ENCODE data around the gene ARL15. TPM values are rescaled to one million over a fixed set of nuclear protein-coding genes. Genes with fewer than 3 reads are reported as not detected.

Gene ARL15
- polyA plus RNA-seq, 1 of the 3 experiments (the other 2 are of a cell fraction): 6.4 TPM

- no peak for TF ChIP-seq FOXJ3 (CRISPR knock-in tag; IDR thresholded peaks at IDR 0.05)
- TF ChIP-seq CHD2 (IDR thresholded peaks at IDR 0.05; ENCODE audit: low read length, partially characterized antibody): no peak
- no peak for TF ChIP-seq MEF2A (IDR thresholded peaks at IDR 0.05; ENCODE audit: borderline replicate concordance, low read depth)
- no peak for TF ChIP-seq JUND (IDR thresholded peaks at IDR 0.05)
- no peak for TF ChIP-seq ZBTB33 (IDR thresholded peaks at IDR 0.05; ENCODE audit: borderline replicate concordance, low read depth)
- TF ChIP-seq GATA2 (CRISPR knock-in tag; IDR thresholded peaks at IDR 0.05): peak; percentile 47; the same call in 1 of the 2 replicates
- peak in 1 of 2 experiments; percentile 71; a peak in 1 of 4 replicates for TF ChIP-seq EP300 (IDR thresholded peaks at IDR 0.05; ENCODE audit: borderline replicate concordance in 1 of 2, low read depth in 1 of 2, low read length in 1 of 2)
- TF ChIP-seq FOXM1 (IDR thresholded peaks at IDR 0.05; ENCODE audit: low read depth): no peak
- no peak for TF ChIP-seq TEAD4 (IDR thresholded peaks at IDR 0.05; ENCODE audit: borderline replicate concordance, insufficient read depth)
- no peak for TF ChIP-seq YY1 (IDR thresholded peaks at IDR 0.05; ENCODE audit: low read depth)
Observed at GRCh38 chr5:54148067-54148845, 162.1 kb downstream of the ARL15 start (continued).

GRCh38 chr5:54146916-54147315 lies 163.5 kb downstream of the ARL15 start:
- Histone ChIP-seq H3K27ac (ENCODE audit: low read depth in 2 of 2, low read length in 1 of 2) (no peak overlapping the region), H3K4me2 (no peak overlapping the region), H2AFZ (ENCODE audit: low read depth) (no peak overlapping the region), H3K79me2 (ENCODE audit: insufficient read depth) (no peaks in the 10 kb centered on the region), H4K20me1 (ENCODE audit: insufficient read depth) (no peaks in the 10 kb centered on the region), H3K9me3 (no peaks in the 10 kb centered on the region), H3K4me3 (ENCODE audit: low read depth in 2 of 2, low read length in 1 of 2) (no peak overlapping the region), H3K36me3 (replicated peaks in 1 of 2; ENCODE audit: control insufficient read depth in 1 of 2, insufficient read depth in 2 of 2, low read length in 1 of 2) (no peaks in the 10 kb centered on the region), H3K27me3 (ENCODE audit: insufficient read depth) (no peaks in the 10 kb centered on the region), H3F3A (replicated peaks; ENCODE audit: insufficient read depth) (no peaks in the 10 kb centered on the region), H3K9ac (no peak overlapping the region), H3K4me1 (ENCODE audit: control insufficient read depth in 1 of 2, insufficient read depth in 2 of 2, low read depth in 1 of 2, low read length in 1 of 2) (peaks cover 0 to 16% of the 10 kb centered on the region in 2 experiments; a peak in 2 of 4 replicates), H3K9me2 (no peaks in the 10 kb centered on the region)
- CTCF ChIA-PET: interaction anchor here (1.3 to 2.1 kb wide), 2 partner anchors 10 to 22 kb away, joined by 3 to 6 read pairs; no protein-coding TSS in a partner anchor
- DNase-seq: no peak
- POLR2A ChIA-PET: no interaction called here
- TF ChIP-seq POLR2AphosphoS5 (IDR thresholded peaks at IDR 0.05; ENCODE audit: low read depth, low read length): no peak
- TF ChIP-seq MXI1 (IDR thresholded peaks at IDR 0.05; ENCODE audit: low read depth, low read length): no peak
- TF ChIP-seq MAX (IDR thresholded peaks at IDR 0.05; ENCODE audit: low read depth): no peak
- TF ChIP-seq RAD21 (IDR thresholded peaks at IDR 0.05; ENCODE audit: low read length): no peak
- TF ChIP-seq SIN3A (IDR thresholded peaks at IDR 0.05; ENCODE audit: borderline replicate concordance, low read depth, low read length): no peak
- TF ChIP-seq YY1 (IDR thresholded peaks at IDR 0.05; ENCODE audit: low read depth): no peak
- no peak for TF ChIP-seq JUND (IDR thresholded peaks at IDR 0.05)
- no peak for TF ChIP-seq SMC3 (IDR thresholded peaks at IDR 0.05; ENCODE audit: low read depth, low read length)
- no peak for TF ChIP-seq RFX5 (IDR thresholded peaks at IDR 0.05; ENCODE audit: low read length)
- no peak for TF ChIP-seq RCOR1 (IDR thresholded peaks at IDR 0.05; ENCODE audit: low read length)
- no peak for TF ChIP-seq CHD2 (IDR thresholded peaks at IDR 0.05; ENCODE audit: low read length, partially characterized antibody)
- no peak for TF ChIP-seq FOXJ3 (CRISPR knock-in tag; IDR thresholded peaks at IDR 0.05)
- no peak for TF ChIP-seq GABPA (IDR thresholded peaks at IDR 0.05; ENCODE audit: low read depth)
- no peak for TF ChIP-seq ELF1 (IDR thresholded peaks at IDR 0.05)
- TF ChIP-seq NRF1 (IDR thresholded peaks at IDR 0.05; ENCODE audit: low read depth, low read length): no peak
- no peak for TF ChIP-seq TAF1 (IDR thresholded peaks at IDR 0.05; ENCODE audit: borderline replicate concordance, low read depth, low read length)
- TF ChIP-seq CTCF (IDR thresholded peaks at IDR 0.05): no peak
- TF ChIP-seq TEAD4 (IDR thresholded peaks at IDR 0.05; ENCODE audit: borderline replicate concordance, insufficient read depth): no peak
- no peak for TF ChIP-seq RXRA (IDR thresholded peaks at IDR 0.05; ENCODE audit: borderline replicate concordance, low read depth)
- 95% methylated on average over 1 of the region's 1 CpG for WGBS (ENCODE audit: low lambda C conversion rate)

Measured in SK-N-SH (cell line).